ENCODE measurements around the gene PREX1. TPM values are rescaled to one million over a fixed set of nuclear protein-coding genes. Genes with fewer than 3 reads are reported as not detected.
A peak's percentile ranks its signal among the peaks of the same experiment; 100 is the strongest.
"Not testable (repeated sequence)": the region's sequence is repeated elsewhere in the genome, so short reads cannot be mapped to it uniquely, and the experiment has no call there.

PREX1 gene
- total RNA-seq, 1 donor from 2014 or later, result 20.8 TPM

GRCh38 chr20:48831718-48832404 is 4.1 kb upstream of the PREX1 start:
- H3K36me3 Mint-ChIP-seq, result no peaks in the 10 kb centered on the region
- DNase-seq (ENCODE audit: extremely low spot score, unreplicated experiment), result no peak

GRCh38 chr20:48830826-48831318 is 3.1 kb upstream of the PREX1 start:
- Mint-ChIP-seq H3K4me1 (ENCODE audit: unreplicated experiment) (peaks cover 11% of the 10 kb centered on the region), H3K4me3 (peak overlapping the region; percentile 58), H3K9me3 (no peaks in the 10 kb centered on the region), H3K27me3 (peaks cover 59% of the 10 kb centered on the region), H3K27ac (no peak overlapping the region), H3K36me3 (no peaks in the 10 kb centered on the region)
- TF ChIP-seq CTCF (conservative IDR thresholded peaks at IDR 0.05), result no peak
- DNase-seq (ENCODE audit: extremely low spot score, unreplicated experiment), result no peak

More at GRCh38 chr20:48831718-48832404, 4.1 kb upstream of the PREX1 start:
- Mint-ChIP-seq H3K9me3 (no peaks in the 10 kb centered on the region), H3K27me3 (peaks cover 52% of the 10 kb centered on the region), H3K4me1 (ENCODE audit: unreplicated experiment) (peaks cover 11% of the 10 kb centered on the region), H3K27ac (no peak overlapping the region), H3K4me3 (no peak overlapping the region)
- no peak for TF ChIP-seq CTCF (conservative IDR thresholded peaks at IDR 0.05)

GRCh38 chr20:48829940-48830339 is 2.1 kb upstream of the PREX1 start:
- H3K27ac Mint-ChIP-seq, result no peak overlapping the region
- peak overlapping the region; percentile 10 for H3K4me3 Mint-ChIP-seq
- no peak for TF ChIP-seq CTCF (conservative IDR thresholded peaks at IDR 0.05)
- H3K27me3 Mint-ChIP-seq, result peaks cover 59% of the 10 kb centered on the region
- no peaks in the 10 kb centered on the region for H3K9me3 Mint-ChIP-seq
- no peaks in the 10 kb centered on the region for H3K36me3 Mint-ChIP-seq
- no peak for DNase-seq (ENCODE audit: extremely low spot score, unreplicated experiment)
- peaks cover 18% of the 10 kb centered on the region for H3K4me1 Mint-ChIP-seq (ENCODE audit: unreplicated experiment)

GRCh38 chr20:48828734-48829460 is 1.1 kb upstream of the PREX1 start:
- H3K4me1 Mint-ChIP-seq (ENCODE audit: unreplicated experiment), result peaks cover 23% of the 10 kb centered on the region
- no peaks in the 10 kb centered on the region for H3K36me3 Mint-ChIP-seq
- H3K4me3 Mint-ChIP-seq, result peak overlapping the region; percentile 90
- H3K27ac Mint-ChIP-seq, result peak overlapping the region; percentile 13
- H3K9me3 Mint-ChIP-seq, result no peaks in the 10 kb centered on the region
- TF ChIP-seq CTCF (conservative IDR thresholded peaks at IDR 0.05), result no peak
- peaks cover 70% of the 10 kb centered on the region for H3K27me3 Mint-ChIP-seq
- no peak for DNase-seq (ENCODE audit: extremely low spot score, unreplicated experiment)

GRCh38 chr20:48826883-48827771 is 672 bp downstream of the PREX1 start:
- H3K27me3 Mint-ChIP-seq, result peaks cover 76% of the 10 kb centered on the region
- no peak for DNase-seq (ENCODE audit: extremely low spot score, unreplicated experiment)
- H3K4me1 Mint-ChIP-seq (ENCODE audit: unreplicated experiment), result peaks cover 26% of the 10 kb centered on the region
- peak overlapping the region; percentile 90 for H3K4me3 Mint-ChIP-seq
- no peak for TF ChIP-seq CTCF (conservative IDR thresholded peaks at IDR 0.05)
- H3K27ac Mint-ChIP-seq, result peak overlapping the region; percentile 55
- no peaks in the 10 kb centered on the region for H3K36me3 Mint-ChIP-seq
- H3K9me3 Mint-ChIP-seq, result no peaks in the 10 kb centered on the region

- not testable (repeated sequence) for H3K9me3 Mint-ChIP-seq
- peaks cover 74% of the 10 kb centered on the region for H3K27me3 Mint-ChIP-seq
These were observed 1.3 kb downstream of the PREX1 start for GRCh38 chr20:48826480-48826879.

More at GRCh38 chr20:48826480-48826879, 1.3 kb downstream of the PREX1 start:
- H3K27ac Mint-ChIP-seq; DNase-seq (ENCODE audit: extremely low spot score, unreplicated experiment); H3K36me3 Mint-ChIP-seq: not testable (repeated sequence)
- Mint-ChIP-seq H3K4me1 (ENCODE audit: unreplicated experiment) (peaks cover 21% of the 10 kb centered on the region), H3K4me3 (peak overlapping the region; percentile 90)

All from type B pancreatic cell (in vitro differentiated cells).